Measurements from ENCODE around the gene ZNF516. TPM values are rescaled to one million over a fixed set of nuclear protein-coding genes. Genes with fewer than 3 reads are reported as not detected.

Gene ZNF516
- total RNA-seq: 18.4 and 23.1 TPM in 2 replicates

DNA sequence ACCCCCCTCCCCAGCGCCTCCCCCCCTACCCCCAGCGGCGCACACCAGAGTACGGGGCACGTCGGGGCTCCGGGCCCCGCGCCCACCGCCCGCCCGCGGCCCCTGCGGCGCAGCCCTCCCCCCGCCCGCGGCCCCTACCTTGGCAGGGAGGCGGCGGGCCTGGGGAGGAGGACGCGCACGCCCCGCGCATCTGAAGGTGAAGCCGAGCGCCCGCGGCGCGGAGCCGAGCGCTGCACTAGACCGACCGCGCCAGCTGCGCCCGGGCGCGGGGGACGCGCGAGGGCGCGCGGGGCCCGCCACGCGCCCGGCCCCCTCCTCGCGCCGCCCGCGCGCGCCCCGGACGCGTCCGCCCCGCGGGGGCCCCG lies at the start of gene ZNF516:
Gene ZNF516, minus strand, starts transcription at position 237 of the 365 bp plus-strand sequence. CDS start 52,188 bp downstream, outside the sequence.

